ENCODE results near the gene FBN2.

GRCh38 chr5:128366147-128366546 is 171.9 kb downstream of the FBN2 start:
- TF ChIP-seq GATA3 (IDR thresholded peaks at IDR 0.05; ENCODE audit: low read depth, low read length) (no peak), GATA2 (IDR thresholded peaks at IDR 0.05; ENCODE audit: low read depth, low read length) (no peak)

Measured in SH-SY5Y (cell line).